C4-2B (cell line): ENCODE measurements around the gene PSMB2.
"Not testable (repeated sequence)": the region's sequence is repeated elsewhere in the genome, so short reads cannot be mapped to it uniquely, and the experiment has no call there.

Experiments used
- ZFX ChIP-seq: fragments of 450-650 bp; IDR thresholded peaks from 2 replicates; pipeline ENCODE4 v1.6.1; 2017
- TF ChIP-seq, protein P1 (sequence below): fragments of 450-650 bp; conservative IDR thresholded peaks from 2 replicates; pipeline ENCODE4 v1.5.1; 2017; ENCODE audit warnings: mild to moderate bottlenecking

DNA sequence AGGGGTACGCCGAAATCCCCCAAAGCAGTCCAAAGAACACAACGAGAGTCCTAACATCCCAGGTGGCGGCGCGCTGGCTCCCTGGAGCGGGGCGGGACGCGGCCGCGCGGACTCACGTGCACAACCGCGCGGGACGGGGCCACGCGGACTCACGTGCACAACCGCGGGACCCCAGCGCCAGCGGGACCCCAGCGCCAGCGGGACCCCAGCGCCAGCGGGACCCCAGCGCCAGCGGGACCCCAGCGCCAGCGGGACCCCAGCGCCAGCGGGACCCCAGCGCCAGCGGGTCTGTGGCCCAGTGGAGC is 64.6 kb downstream of the PSMB2 start:
- TF ChIP-seq, protein P1, sequence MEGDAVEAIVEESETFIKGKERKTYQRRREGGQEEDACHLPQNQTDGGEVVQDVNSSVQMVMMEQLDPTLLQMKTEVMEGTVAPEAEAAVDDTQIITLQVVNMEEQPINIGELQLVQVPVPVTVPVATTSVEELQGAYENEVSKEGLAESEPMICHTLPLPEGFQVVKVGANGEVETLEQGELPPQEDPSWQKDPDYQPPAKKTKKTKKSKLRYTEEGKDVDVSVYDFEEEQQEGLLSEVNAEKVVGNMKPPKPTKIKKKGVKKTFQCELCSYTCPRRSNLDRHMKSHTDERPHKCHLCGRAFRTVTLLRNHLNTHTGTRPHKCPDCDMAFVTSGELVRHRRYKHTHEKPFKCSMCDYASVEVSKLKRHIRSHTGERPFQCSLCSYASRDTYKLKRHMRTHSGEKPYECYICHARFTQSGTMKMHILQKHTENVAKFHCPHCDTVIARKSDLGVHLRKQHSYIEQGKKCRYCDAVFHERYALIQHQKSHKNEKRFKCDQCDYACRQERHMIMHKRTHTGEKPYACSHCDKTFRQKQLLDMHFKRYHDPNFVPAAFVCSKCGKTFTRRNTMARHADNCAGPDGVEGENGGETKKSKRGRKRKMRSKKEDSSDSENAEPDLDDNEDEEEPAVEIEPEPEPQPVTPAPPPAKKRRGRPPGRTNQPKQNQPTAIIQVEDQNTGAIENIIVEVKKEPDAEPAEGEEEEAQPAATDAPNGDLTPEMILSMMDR = not testable (repeated sequence)
- TF ChIP-seq ZFX = not testable (repeated sequence)
